Endothelial cell (in vitro differentiated cells): ENCODE results near the gene KIF13A. TPM values are rescaled to one million over a fixed set of nuclear protein-coding genes. Genes with fewer than 3 reads are reported as not detected.
A peak's percentile ranks its signal among the peaks of the same experiment; 100 is the strongest.

Source experiments
- DNase-seq: peaks from one replicate; pipeline ENCODE4 v3.0.0; 2021; ENCODE audit warnings: low spot score
- H3K27ac Mint-ChIP-seq: one replicate; pipeline ENCODE4 v1.8.0; 2021; ENCODE audit warnings: mixed read lengths, inconsistent platforms; ENCODE audit not compliant: unreplicated experiment
- H3K27me3 Mint-ChIP-seq: one replicate; pipeline ENCODE4 v1.8.0; 2021; ENCODE audit warnings: mild to moderate bottlenecking, moderate library complexity, mixed read lengths, inconsistent platforms; ENCODE audit not compliant: unreplicated experiment
- H3K36me3 Mint-ChIP-seq: one replicate; pipeline ENCODE4 v1.8.0; 2021; ENCODE audit warnings: mild to moderate bottlenecking, low read depth, mixed read lengths, inconsistent platforms; ENCODE audit not compliant: unreplicated experiment
- H3K4me1 Mint-ChIP-seq: one replicate; pipeline ENCODE4 v1.8.0; 2021; ENCODE audit warnings: mild to moderate bottlenecking, mixed read lengths, inconsistent platforms; ENCODE audit not compliant: unreplicated experiment
- H3K4me3 Mint-ChIP-seq: one replicate; pipeline ENCODE4 v1.8.0; 2021; ENCODE audit warnings: mild to moderate bottlenecking, mixed read lengths, inconsistent platforms; ENCODE audit not compliant: unreplicated experiment
- H3K9me3 Mint-ChIP-seq: one replicate; pipeline ENCODE4 v1.8.0; 2021; ENCODE audit warnings: mixed read lengths, inconsistent platforms; ENCODE audit not compliant: unreplicated experiment
- CTCF ChIP-seq: fragments of 200-600 bp; sonication (generic); IDR thresholded peaks from one replicate; pipeline ENCODE4 v1.5.0; 2021; ENCODE audit warnings: antibody characterized with exemption; ENCODE audit not compliant: unreplicated experiment
- total RNA-seq: library from RNA; stranded (reverse); fragmentation: NEBNext Ultra II Directional; extraction: Animal tissue kit (Norgen Biotek cat#: 25700); gene quantifications from one replicate; pipeline ENCODE4 v1.2.1, GENCODE V29; 2021; ENCODE audit not compliant: unreplicated experiment

Gene KIF13A
- total RNA-seq, 1 donor from 2014 or later = 139 TPM

GRCh38 chr6:17725083-17725482, 262.4 kb downstream of the KIF13A start:
- no peaks in the 10 kb centered on the region for H3K9me3 Mint-ChIP-seq
- no peak for TF ChIP-seq CTCF
- H3K36me3 Mint-ChIP-seq = no peaks in the 10 kb centered on the region
- peak; percentile 48 for DNase-seq
- peaks cover 13% of the 10 kb centered on the region for H3K4me1 Mint-ChIP-seq
- no peak overlapping the region for H3K4me3 Mint-ChIP-seq
- peaks cover 1% of the 10 kb centered on the region for H3K27me3 Mint-ChIP-seq
- H3K27ac Mint-ChIP-seq = peak overlapping the region; percentile 48

GRCh38 chr6:17724341-17724740, 263.1 kb downstream of the KIF13A start:
- DNase-seq = no peak
- H3K27me3 Mint-ChIP-seq = no peaks in the 10 kb centered on the region
- H3K36me3 Mint-ChIP-seq = no peaks in the 10 kb centered on the region
- H3K9me3 Mint-ChIP-seq = no peaks in the 10 kb centered on the region
- H3K4me3 Mint-ChIP-seq = no peak overlapping the region
- TF ChIP-seq CTCF = no peak
- H3K27ac Mint-ChIP-seq = no peak overlapping the region
- H3K4me1 Mint-ChIP-seq = peaks cover 13% of the 10 kb centered on the region

GRCh38 chr6:17721671-17722070, 265.8 kb downstream of the KIF13A start:
- Mint-ChIP-seq H3K9me3 (no peaks in the 10 kb centered on the region), H3K27ac (no peak overlapping the region), H3K36me3 (no peaks in the 10 kb centered on the region), H3K27me3 (no peaks in the 10 kb centered on the region), H3K4me3 (no peak overlapping the region), H3K4me1 (peaks cover 13% of the 10 kb centered on the region)
- no peak for TF ChIP-seq CTCF
- no peak for DNase-seq

- Mint-ChIP-seq H3K27me3 (no peaks in the 10 kb centered on the region), H3K36me3 (no peaks in the 10 kb centered on the region), H3K9me3 (no peaks in the 10 kb centered on the region), H3K27ac (no peak overlapping the region), H3K4me3 (no peak overlapping the region), H3K4me1 (peaks cover 7% of the 10 kb centered on the region)
- no peak for DNase-seq
- no peak for TF ChIP-seq CTCF
These were observed 268.0 kb downstream of the KIF13A start for GRCh38 chr6:17719323-17720041.

GRCh38 chr6:17716221-17716620, 271.2 kb downstream of the KIF13A start:
- Mint-ChIP-seq H3K4me3 (no peak overlapping the region), H3K27ac (no peak overlapping the region), H3K4me1 (no peaks in the 10 kb centered on the region), H3K27me3 (no peaks in the 10 kb centered on the region), H3K9me3 (no peaks in the 10 kb centered on the region), H3K36me3 (no peaks in the 10 kb centered on the region)
- DNase-seq = no peak
- no peak for TF ChIP-seq CTCF
